Adrenal gland (tissue), 12 donors: ENCODE data around the gene ZHX3. TPM values are rescaled to one million over a fixed set of nuclear protein-coding genes. Genes with fewer than 3 reads are reported as not detected.

ENCODE experiments used
- DNase-seq, 7 donors: peaks; one replicate each; pipeline ENCODE4 v3.0.0-alpha.2; 2019 to 2020
- H3K27ac ChIP-seq, 5 donors: fragments of 200-600 bp; sonication (generic) in 4 of 5; 1 replicate in 3 of 5; 2 replicates in 2 of 5; pipeline versions ENCODE4 v1.5.1 to v1.8.0; 2016 to 2020; ENCODE audit warnings: mild to moderate bottlenecking in 1 of 5
- H3K27me3 ChIP-seq: fragments of 200-600 bp; 2 replicates; pipeline ENCODE4 v1.8.0; 2021
- H3K36me3 ChIP-seq, 2 donors: fragments of 200-600 bp; replicated peaks in 1 of 2; 1 replicate in 1 of 2; 2 replicates in 1 of 2; pipeline versions ENCODE4 v1.5.1 to v1.8.0; 2018 to 2022
- H3K4me1 ChIP-seq, 2 donors: fragments of 200-600 bp; replicated peaks in 1 of 2; 1 replicate in 1 of 2; 2 replicates in 1 of 2; pipeline versions ENCODE4 v1.5.1 to v1.8.0; 2018 to 2021
- H3K4me3 ChIP-seq, 4 donors: fragments of 200-600 bp; sonication (generic) in 3 of 4; one replicate each; pipeline ENCODE4 v1.5.1; 2016 to 2018
- H3K9me3 ChIP-seq, 3 donors: fragments of 200-600 bp; sonication (generic) in 1 of 3; replicated peaks in 1 of 3; 1 replicate in 2 of 3; 2 replicates in 1 of 3; pipeline versions ENCODE4 v1.5.1 to v1.8.0; 2016 to 2021
- CTCF ChIP-seq, 6 experiments: fragments of 450-650 bp in 4 of 6; fragments of 200-600 bp in 2 of 6; sonication (generic) in 1 of 6; IDR thresholded peaks; 1 replicate in 5 of 6; 2 replicates in 1 of 6; pipeline versions ENCODE4 v1.5.1 to v1.8.0; 2016 to 2021; ENCODE audit warnings: antibody characterized with exemption in 6 of 6, mild to moderate bottlenecking in 2 of 6, moderate library complexity in 1 of 6
- POLR2A ChIP-seq, 2 donors: fragments of 450-650 bp; IDR thresholded peaks; one replicate each; pipeline ENCODE4 v1.6.1; 2017; ENCODE audit warnings: antibody characterized with exemption in 2 of 2, mild to moderate bottlenecking in 2 of 2, moderate library complexity in 1 of 2
- WGBS, 4 donors: extraction: QIAGEN DNeasy Blood & Tissue Kit in 2 of 4; methylation state at CpG; one replicate each; pipeline versions ENCODE4 v1.1.5 to v1.1.7; 2013 to 2017; 5-methylcytosine and 5-hydroxymethylcytosine counted together
- intact Hi-C, 2 donors: fragments of 100-400 bp; cut with DNase I; formaldehyde crosslinking; loops; one replicate each; pipeline versions ENCODE4 v1.14.1 to v1.15.0; 2022 to 2023
- polyA plus RNA-seq, 3 donors: library from polyadenylated mRNA; stranded (reverse); fragments of 200-250 nt in 2 of 3; fragments of 350-450 nt in 1 of 3; fragmentation: Illumina TruSeq in 1 of 3; extraction: RNeasy Lipid Tissue Mini Kit (QIAGEN cat#74804) in 1 of 3; gene quantifications; one replicate each; pipeline ENCODE4 v1.2.3, GENCODE V29; 2013 to 2014
- total RNA-seq, 9 donors: library from RNA; depleted of rRNA in 4 of 9; stranded (reverse); fragments of >200 nt in 4 of 9; fragments of 120-200 nt in 1 of 9; fragmentation: NEBNext Ultra II Directional in 1 of 9; extraction: Animal tissue kit (Norgen Biotek cat#: 25700) in 1 of 9; gene quantifications; one replicate each; pipeline versions ENCODE4 v1.1.0 to v1.2.4, GENCODE V29; 2013 to 2023
- donor health status: healthy with polysubstance abuse.
- donor health status: Bipolar disorder and iron deficiency.
- donor health status: DM: yes; HTN: yes; CAD: no.
- donor health status: DM: no; HTN: no; CAD: no.
- donor health status: DM: no; HTN: no; CAD: no.
- donor health status: DM: yes; HTN: yes; CAD: no.

ZHX3 gene
- total and polyA plus RNA-seq, 12 donors = 20.7 to 91.1 (median 51.2) TPM

DNA sequence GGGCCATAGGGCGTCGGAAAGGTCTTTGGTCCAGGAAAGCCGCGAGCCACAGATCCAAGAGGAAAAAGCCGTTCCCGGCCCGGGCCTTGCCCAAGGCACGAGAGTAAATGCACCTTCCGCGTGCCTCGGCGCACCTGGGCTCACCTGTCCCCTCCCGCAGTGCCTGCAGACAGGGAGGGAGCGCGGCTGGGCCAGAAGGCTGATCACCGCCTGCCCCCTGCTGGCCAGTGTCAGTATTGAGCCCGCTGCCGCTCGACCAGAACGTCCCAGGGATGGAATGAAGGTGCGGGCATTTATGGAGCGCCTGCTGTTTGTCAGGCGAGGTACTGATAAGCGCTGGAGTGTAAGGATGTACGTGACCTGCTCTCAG is 22.4 kb upstream of the ZHX3 start:
- H3K4me1 ChIP-seq = peaks cover 8 to 18% of the 10 kb centered on the region in 2 donors
- 4 to 8% (median 5%) methylated on average over 23 to 25 of the region's 25 CpGs for WGBS, 4 donors
- peak overlapping the region in 2 of 4 donors; percentile 1 to 56 for H3K4me3 ChIP-seq
- intact Hi-C loops = loop anchor here (2.0 to 10.0 kb wide), 7 partner anchors 72 to 375 kb away; no protein-coding TSS in a partner anchor
- TF ChIP-seq CTCF (IDR thresholded peaks at IDR 0.05) (peak; percentile 98 to 100 (median 99)), POLR2A (IDR thresholded peaks at IDR 0.05) (no peak)
- peak overlapping the region in 4 of 5 donors; percentile 33 to 81 (median 62) for H3K27ac ChIP-seq
- H3K36me3 ChIP-seq = no peaks in the 10 kb centered on the region
- H3K9me3 ChIP-seq = no peaks in the 10 kb centered on the region
- DNase-seq = peak; percentile 67 to 91 (median 79)
- H3K27me3 ChIP-seq = no peaks in the 10 kb centered on the region

DNA sequence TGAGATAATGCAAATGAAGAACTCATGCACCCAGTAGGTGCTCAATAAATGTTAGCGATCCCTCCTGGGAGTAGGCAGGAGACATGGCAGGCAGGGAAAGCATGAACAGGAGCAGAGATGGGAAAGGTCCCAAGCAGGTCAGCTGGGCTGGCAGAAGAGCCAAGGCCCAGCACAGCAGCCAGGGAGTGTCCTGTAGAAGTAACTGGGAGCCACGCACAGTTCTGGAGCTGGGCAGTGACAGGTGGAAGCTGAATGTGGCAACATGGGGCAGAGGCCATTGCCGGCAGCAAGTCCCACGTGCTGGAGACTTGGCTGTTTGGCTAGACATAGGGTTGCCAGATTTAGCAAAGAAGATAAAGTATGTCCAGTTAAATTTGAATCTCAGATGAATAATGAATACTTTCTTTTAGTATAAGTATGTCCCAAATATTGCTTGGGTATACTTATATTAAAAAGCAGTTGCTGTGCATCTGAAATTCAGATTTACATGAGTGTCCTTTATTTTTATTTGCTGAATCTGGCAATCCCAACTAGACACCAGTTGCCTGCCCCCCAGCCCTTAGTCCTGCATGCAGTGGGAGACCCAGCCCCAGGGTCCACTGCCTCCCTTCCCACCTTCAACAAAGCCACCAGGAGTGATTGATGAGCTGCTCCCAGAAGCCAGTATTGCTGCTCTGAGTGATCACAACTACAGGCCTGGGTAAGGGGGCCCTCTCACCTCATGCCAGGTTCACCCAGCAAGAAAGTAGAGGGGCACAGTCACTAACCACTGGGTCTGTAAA is 19.4 kb upstream of the ZHX3 start:
- Histone ChIP-seq H3K4me3 (no peak overlapping the region), H3K9me3 (no peaks in the 10 kb centered on the region), H3K4me1 (peaks cover 8 to 18% of the 10 kb centered on the region in 2 donors), H3K27me3 (no peaks in the 10 kb centered on the region), H3K27ac (no peak overlapping the region), H3K36me3 (no peaks in the 10 kb centered on the region)
- no peak for DNase-seq
- TF ChIP-seq CTCF (IDR thresholded peaks at IDR 0.05) = no peak
- no peak for TF ChIP-seq POLR2A (IDR thresholded peaks at IDR 0.05)
- WGBS, 4 donors = 88 to 94% (median 90%) methylated on average over 4 of the region's 4 CpGs
- intact Hi-C loops = loop anchor here (5.0 to 10.0 kb wide), 3 partner anchors 92 to 165 kb away; no protein-coding TSS in a partner anchor

- 60 to 100% (median 75%) methylated on average over 1 of the region's 1 CpG for WGBS, 4 donors
- no peak for DNase-seq
- peak overlapping the region in 1 of 5 donors; percentile 64 for H3K27ac ChIP-seq
- no peaks in the 10 kb centered on the region for H3K36me3 ChIP-seq
- TF ChIP-seq POLR2A (IDR thresholded peaks at IDR 0.05) (no peak), CTCF (IDR thresholded peaks at IDR 0.05) (no peak)
- peaks cover 8 to 10% of the 10 kb centered on the region in 2 donors for H3K4me1 ChIP-seq
- H3K9me3 ChIP-seq = no peaks in the 10 kb centered on the region
- H3K27me3 ChIP-seq = no peaks in the 10 kb centered on the region
- H3K4me3 ChIP-seq = no peak overlapping the region
- intact Hi-C loops = loop anchor here (5.0 to 10.0 kb wide), 3 partner anchors 91 to 163 kb away; no protein-coding TSS in a partner anchor
Observed at GRCh38 chr20:41335591-41335990, 18.1 kb upstream of the ZHX3 start.

DNA sequence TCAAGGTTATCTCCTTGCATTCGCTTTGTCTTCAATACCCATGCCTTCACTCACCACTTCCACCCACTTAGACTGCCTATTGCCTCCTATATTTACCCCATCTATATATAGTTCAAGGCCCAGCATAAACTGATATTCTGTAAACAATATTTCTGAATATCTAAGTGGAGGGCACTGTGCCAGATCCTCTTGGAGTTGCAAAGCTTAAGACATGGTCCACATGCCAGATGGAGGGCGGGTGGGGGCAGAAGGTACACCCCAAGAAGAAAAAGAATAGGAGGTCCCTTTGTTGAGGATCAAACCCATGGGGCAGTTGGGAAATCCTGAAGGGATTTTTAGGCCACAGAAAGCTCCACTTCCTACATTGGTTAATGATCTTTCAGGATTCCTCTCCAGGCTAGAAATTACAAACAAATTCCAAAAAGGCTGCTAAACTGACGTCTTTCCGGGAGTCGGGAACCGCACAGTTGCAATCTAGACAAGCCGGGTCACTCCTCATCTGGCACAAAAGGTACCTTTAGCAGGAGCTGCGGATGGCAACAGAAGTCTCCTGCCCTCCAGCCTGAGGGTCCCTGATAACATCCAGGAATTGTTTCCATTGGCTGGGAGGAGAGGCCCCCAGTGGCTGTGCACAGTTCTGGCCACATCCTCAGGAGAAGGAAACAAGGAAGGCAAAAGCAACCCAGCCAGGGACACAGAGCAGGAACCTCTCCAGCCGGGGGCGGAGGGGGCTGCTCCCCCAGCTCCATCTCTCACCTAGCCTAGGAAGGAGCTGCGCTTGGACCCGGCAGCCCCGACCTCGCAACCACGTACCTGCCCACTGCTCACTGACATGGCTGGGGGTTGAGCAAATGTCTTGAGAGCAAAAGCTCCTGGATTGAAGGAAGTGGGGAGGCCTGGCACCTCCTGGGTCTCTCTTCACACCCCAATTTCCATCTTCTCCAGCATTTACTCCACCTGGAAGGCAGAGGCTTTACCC is 17.2 kb upstream of the ZHX3 start:
- Histone ChIP-seq H3K36me3 (no peaks in the 10 kb centered on the region), H3K27ac (peak overlapping the region in 2 of 5 donors; percentile 60 to 64), H3K27me3 (no peaks in the 10 kb centered on the region), H3K4me1 (peaks cover 4 to 7% of the 10 kb centered on the region in 2 donors), H3K4me3 (no peak overlapping the region), H3K9me3 (no peaks in the 10 kb centered on the region)
- TF ChIP-seq POLR2A (IDR thresholded peaks at IDR 0.05) (no peak), CTCF (IDR thresholded peaks at IDR 0.05) (peak in 1 of 6 experiments; percentile 3)
- WGBS, 4 donors = 68 to 86% (median 79%) methylated on average over 15 of the region's 15 CpGs
- intact Hi-C loops = loop anchor here (5.0 to 10.0 kb wide), 3 partner anchors 90 to 162 kb away; no protein-coding TSS in a partner anchor
- peak in 2 of 7 donors; percentile 29 to 32 for DNase-seq
